HG02678 (cell line): ENCODE results near the gene PRSS27.
"Not testable (repeated sequence)": the region's sequence is repeated elsewhere in the genome, so short reads cannot be mapped to it uniquely, and the experiment has no call there.

Source experiments
- ATAC-seq: cut with Tn5 transposase; IDR thresholded peaks from one replicate; pipeline ENCODE4 v1.9.1; 2021; ENCODE audit warnings: mild to moderate bottlenecking, moderate library complexity; ENCODE audit not compliant: unreplicated experiment

PRSS27 gene

GRCh38 chr16:2698103-2698870 is 21.7 kb downstream of the PRSS27 start:
- ATAC-seq, result no peak

DNA sequence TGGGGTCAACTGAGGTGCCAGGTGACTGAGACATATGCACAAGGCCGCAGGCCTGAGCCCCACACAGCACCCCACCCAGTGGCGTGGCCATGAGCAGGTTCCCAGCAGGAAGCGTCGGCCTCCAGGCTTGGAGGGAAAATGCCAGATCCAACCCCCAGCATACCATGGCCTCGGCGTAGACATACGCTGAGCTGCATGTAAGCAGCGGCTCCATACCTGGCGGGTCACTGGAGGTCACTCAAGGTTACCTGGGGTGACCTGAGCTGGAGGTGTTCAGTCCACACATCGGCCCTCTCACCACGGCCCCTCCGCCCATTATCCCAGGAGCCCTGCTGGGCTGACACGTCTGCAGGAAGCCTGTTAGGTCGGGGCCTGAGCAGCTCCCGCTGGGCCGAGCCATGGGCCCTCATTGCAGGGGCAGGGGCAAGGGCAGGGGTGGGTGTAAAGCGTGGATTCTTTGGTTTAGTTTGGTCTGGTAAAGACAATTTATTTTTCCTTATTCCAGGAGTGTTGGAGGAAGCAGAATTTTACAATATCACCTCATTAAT is 22.5 kb downstream of the PRSS27 start:
- no peak for ATAC-seq

GRCh38 chr16:2696601-2697250 is 23.3 kb downstream of the PRSS27 start:
- ATAC-seq, result not testable (repeated sequence)

DNA sequence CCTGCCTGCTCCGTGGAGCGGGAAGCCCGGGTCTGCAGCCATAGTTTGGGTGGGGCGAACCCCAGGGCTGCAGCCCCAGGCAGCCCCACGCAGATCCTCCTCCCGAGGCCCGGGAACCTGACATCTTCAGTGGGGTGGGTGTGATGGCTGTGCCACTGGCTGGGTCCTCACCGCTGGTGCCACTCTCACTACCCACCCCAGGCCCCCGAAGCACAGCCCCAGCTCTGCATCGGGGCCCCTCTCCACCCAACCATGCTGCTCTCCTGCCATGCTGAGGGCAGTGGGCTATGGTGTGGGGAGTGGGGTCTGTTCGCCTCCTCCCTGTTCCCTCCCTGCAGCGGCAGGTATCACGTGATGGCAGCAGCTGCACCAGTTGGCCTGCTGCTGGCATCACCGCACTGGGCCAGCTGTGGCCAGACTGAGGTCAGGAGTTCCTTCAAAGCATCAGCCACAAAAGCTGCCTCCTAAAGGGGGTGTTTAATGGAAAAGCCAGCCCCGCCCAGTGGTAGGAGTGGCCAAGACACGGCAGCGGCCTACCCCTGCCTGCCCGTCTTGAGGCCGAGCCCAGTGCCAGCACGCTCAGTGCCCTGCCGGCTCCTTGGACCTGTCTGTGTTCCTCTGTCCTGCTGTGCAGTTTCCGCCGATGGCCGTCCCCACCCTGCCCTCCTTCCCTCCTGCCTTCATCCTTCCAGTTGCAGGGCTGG is 26.9 kb downstream of the PRSS27 start:
- ATAC-seq, result no peak

DNA sequence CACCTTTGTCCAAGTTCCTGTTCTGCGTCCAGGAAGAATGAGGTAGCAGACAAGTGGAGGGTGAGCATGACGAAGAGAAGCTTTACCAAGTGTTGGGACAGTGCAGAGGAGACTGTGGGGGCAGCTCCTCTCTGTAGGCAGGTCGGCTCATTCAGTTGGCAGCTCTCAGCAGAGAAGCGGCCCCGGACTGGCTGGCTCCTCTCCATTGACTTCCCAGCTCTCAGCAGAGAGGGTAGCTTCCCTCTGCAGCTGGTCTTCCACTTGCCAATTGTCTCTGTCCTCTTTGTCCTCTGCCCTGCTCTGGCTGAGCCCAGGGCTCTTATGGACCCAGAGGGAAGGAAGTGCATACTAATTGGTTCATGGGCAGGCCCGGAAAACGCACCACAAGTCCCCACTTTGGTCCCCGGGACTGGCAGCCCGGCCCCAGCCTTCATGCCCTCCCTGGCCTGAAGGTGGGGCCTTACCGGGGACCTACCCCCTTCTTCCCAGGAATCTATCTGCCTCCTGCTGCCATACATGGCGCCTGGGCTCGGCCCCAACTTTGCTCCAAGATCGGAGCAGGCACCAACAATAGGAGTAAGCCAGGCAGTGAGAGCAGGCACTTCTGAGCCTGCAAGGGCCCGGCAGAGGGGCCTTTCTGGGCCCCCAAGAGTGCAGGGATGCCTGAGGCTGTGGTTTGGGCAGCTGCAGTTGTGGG is 27.6 kb downstream of the PRSS27 start:
- ATAC-seq, result no peak

DNA sequence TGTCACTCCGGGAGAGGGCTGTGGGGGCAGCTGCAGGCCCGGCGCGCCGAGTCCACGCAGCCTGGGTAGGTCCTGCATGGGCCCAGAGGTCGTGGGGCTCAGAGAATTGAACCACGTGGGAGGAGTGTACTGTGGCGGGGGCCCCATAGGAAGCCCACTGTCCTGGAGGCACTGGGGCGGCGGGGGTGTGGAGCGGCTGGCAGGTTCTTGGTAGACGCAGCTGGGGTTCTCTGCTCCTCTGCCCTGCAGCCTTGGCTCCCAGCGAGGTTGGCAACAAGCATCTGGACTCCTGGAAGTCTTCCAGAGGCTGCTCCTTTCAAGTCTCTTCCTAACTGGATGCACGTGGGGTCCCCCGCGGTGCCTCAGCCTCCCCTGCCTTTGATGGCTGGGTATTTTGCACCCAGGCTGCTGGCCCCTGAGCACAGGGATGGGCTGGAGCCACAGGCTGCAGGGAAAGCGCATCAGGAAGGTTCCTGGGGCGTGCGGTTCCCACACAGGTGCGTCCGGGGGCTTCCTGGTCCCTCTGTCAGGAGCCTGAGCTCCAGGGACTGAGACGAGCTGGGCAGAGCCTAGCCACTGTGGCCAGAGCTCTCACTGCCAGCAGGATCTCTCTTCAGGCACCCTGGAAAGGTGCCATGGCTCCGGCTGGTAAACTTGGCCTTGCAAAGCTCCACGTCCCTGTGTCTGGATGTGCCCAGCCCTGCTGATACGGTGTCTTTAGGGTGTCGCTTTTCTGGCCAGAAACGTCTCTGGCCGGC is 28.4 kb downstream of the PRSS27 start:
- no peak for ATAC-seq

- ATAC-seq, result no peak
These were observed 29.2 kb downstream of the PRSS27 start for GRCh38 chr16:2690852-2691251.

DNA sequence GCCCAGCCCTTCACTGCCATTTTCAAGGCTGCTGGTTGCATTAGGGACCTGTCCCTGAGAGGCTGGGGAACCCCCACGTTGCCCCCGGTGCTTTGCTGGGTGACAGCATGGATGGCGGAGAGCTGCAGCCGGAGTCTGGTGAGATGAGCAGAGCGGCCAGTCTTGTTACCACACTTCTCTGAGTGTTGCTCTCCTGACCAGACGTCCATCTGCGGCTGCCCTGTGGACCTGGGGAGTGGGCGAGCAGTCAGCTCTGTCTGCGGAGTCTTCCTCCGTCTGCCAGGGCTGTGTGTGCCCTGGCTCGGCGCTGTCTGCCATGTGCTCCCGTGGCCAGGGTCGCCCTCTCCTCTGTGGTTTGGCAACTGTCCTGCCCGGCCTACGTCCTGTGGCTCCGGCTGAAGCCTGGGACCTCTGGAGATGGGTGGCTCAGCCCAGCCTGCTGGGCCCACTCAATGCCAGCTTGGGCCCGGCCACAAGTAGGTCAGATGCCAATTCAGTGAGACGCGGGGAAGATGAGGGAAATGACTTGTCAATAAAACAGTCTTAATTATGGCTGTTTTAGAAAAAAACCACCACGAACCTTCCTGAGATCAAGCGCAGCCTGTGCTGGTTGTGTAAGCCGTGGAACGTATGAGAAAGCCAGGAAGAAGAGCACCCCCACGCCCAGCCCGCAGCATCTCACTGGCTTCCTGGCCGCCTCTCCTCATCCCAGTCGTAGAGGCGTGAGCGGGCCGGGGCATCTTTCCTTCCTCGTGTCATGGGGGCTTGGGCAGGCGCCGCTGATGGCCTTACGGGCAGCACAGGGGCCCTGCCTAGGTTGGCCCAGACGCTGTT is 29.8 kb downstream of the PRSS27 start:
- no peak for ATAC-seq

DNA sequence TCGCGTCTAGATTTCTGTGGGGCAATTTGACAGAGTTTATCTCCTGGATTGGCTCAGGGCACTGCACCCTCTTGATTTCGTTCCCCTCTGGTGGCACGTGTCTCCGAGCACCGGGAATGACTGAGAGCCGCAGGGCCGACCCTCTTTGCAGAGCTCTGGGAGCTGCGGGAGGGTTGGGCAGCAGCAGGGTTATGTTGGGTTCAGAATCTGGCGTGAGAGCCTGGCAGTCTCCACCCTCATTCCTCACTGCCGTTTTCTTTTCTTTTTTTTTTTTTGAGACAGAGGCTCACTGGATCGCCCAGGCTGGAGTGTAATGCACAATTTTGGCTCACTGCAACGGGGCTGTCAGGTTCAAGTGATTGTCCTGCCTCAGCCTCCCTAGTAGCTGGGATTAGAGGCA is 30.6 kb downstream of the PRSS27 start:
- ATAC-seq, result not testable (repeated sequence)

DNA sequence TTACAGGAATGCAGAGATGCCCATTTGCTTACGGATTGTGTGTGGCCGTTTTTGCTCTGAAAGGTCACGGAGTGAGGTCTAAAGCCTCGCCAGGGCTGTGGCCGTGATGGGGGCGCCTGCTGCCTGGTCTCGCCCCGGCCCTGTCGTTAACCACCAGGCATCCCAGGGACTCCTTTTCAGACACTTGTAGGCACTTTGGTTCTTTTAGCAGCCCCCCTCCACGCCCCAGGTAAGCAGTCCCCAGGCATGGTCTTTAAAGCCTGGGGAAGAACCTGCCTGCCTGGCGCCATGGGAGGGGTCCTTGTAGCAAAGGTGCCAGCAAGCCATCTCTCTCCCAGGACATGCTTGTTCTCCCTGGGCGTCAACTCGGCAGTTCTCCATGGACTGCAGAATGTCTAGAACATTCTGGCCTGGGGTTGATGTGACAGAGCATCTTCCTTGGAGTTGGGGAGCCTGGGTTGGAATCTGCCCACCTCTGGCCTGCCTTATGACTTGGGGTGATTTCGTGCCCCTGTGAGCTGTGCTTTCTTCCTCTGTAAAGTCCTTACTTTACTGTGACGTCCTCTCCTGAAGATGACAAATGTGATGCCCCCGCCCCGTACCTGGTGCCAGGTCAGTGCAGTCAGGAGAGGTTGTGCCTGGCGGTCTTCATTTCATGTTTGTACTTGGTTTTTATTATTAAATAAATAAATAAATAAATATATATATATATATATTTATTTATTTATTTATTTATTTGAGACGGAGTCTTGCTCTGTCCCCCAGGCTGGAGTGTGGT is 32.3 kb downstream of the PRSS27 start:
- ATAC-seq, result no peak

GRCh38 chr16:2686912-2687507 is 33.0 kb downstream of the PRSS27 start:
- peak; percentile 43 for ATAC-seq

DNA sequence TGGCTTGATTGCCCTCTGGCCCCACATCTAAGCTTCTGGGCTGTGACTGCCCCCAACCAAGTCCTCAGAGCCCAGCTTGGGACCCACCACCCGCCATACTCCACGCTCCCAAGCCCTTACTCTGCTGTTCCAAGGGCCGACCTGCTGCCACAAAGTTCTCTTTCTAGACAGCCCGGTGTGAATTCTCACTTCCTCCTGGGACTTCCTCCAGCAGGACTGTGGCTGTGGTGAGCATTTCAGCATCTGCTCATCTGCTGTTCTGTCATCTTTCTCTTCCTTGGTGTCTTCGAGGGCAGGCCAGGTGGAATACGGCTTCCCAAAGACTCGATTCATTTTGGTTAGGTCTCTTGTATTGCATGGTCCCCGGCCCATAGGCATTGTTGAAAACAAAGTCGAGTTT is 33.9 kb downstream of the PRSS27 start:
- peak; percentile 35 for ATAC-seq

DNA sequence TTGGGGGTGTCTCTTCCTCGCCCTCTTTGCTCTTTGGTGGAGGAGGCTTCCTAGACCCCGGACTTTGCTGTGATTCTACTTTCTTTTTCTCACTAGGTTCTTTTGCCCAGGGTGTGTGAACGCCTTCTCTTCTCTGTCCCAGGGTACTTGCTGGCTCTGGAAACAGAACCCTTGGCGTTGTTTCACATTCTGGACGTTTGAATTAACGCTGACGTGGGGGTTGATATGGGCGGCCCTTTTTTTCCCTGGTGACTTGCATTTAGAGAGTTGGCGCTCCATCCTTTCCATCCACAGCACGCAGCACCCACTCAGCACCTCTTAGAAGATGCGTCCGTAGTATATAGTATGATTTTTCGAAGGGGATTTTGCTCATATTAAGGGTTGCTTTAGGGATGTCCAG is 37.0 kb downstream of the PRSS27 start:
- ATAC-seq, result not testable (repeated sequence)

DNA sequence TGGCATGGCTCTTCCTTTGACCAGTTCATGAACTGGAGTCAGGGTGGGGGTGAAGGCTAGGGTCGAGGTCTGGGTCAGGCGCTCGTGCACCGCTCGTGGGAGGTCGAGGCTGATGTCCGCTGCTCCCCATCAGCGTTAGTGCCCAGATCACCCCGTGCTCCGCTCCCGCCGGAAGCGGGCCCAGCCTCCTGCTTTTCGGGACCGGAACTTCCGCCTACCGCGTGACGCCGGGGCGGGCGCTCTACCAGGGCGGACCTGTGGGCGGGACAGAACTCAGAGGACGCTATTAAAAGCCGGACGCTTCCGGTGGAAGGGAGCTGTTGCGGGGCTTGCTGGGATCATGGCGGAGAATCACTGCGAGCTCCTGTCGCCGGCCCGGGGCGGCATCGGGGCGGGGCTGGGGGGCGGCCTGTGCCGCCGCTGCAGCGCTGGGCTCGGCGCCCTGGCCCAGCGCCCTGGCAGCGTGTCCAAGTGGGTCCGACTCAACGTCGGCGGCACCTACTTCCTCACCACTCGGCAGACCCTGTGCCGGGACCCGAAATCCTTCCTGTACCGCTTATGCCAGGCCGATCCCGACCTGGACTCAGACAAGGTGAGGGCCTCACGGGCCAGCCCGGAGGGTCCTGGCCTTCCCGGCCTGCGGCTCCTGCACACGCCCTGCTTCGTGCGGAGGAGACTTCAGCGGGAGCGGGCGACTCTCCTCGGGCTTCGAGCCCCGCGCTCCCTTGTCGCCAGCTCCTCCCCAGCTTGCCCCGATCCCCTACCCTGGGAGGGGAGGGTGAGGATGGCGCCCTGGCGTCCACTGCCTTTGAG is 37.6 kb downstream of the PRSS27 start, which contains the start of gene KCTD5:
Gene KCTD5 (plus strand): TSS at position 315 of the 813 bp plus-strand sequence. CDS start 26 bp downstream, at position 341.
- peak; percentile 69 for ATAC-seq

- ATAC-seq, result not testable (repeated sequence)
These were observed 39.7 kb downstream of the PRSS27 start for GRCh38 chr16:2680360-2680759.

DNA sequence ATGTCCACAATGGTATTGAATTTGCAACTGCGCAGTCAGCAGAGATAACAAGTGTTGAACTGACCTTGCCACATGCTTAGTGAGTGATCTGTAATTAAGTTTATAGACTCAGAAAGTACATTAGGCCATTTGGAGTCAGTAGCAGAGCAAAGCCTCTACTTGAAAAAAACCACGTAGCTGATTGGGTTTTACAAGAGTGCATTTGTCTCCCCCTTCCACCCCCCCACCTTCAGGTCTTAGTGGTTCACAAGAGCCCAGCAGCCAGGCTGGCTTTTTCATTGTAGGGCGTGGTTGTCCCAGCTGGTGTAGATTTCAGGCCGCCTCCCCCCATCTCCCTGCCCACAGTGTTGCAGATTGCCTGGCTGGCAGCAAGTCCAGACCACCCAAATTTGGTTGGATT is 40.1 kb downstream of the PRSS27 start:
- ATAC-seq, result not testable (repeated sequence)
